MG63 (cell line): ENCODE data around the gene PRPSAP1. TPM values are rescaled to one million over a fixed set of nuclear protein-coding genes. Genes with fewer than 3 reads are reported as not detected.
A peak's percentile ranks its signal among the peaks of the same experiment; 100 is the strongest.
"Not testable (repeated sequence)": the region's sequence is repeated elsewhere in the genome, so short reads cannot be mapped to it uniquely, and the experiment has no call there.

Experiments
- DNase-seq: peaks from one replicate; pipeline ENCODE4 v3.0.0-alpha.2; 2020
- H3K27me3 ChIP-seq: fragments of 250-450 bp; sonication (Bioruptor Pico); 2 replicates; pipeline ENCODE4 v1.5.1; 2020; ENCODE audit warnings: mild to moderate bottlenecking, moderate library complexity
- H3K36me3 ChIP-seq: fragments of 250-450 bp; sonication (Bioruptor Pico); 2 replicates; pipeline ENCODE4 v1.5.1; 2020; ENCODE audit warnings: mild to moderate bottlenecking, moderate library complexity
- H3K4me3 ChIP-seq: fragments of 250-450 bp; sonication (Bioruptor Pico); 2 replicates; pipeline ENCODE4 v1.5.1; 2020; ENCODE audit warnings: mild to moderate bottlenecking, moderate library complexity
- H3K9me3 ChIP-seq: fragments of 250-450 bp; sonication (Bioruptor Pico); 2 replicates; pipeline ENCODE4 v1.5.1; 2020; ENCODE audit warnings: mild to moderate bottlenecking, moderate library complexity
- total RNA-seq: library from RNA; depleted of rRNA; stranded (reverse); fragments of >200 nt; shearing (Covaris generic); gene quantifications from 2 replicates; pipeline ENCODE4 v1.2.3, GENCODE V29; 2014; ENCODE audit warnings: low replicate concordance

PRPSAP1 gene
- total RNA-seq, 1 experiment from 2014 or later, result 64.7 TPM

DNA sequence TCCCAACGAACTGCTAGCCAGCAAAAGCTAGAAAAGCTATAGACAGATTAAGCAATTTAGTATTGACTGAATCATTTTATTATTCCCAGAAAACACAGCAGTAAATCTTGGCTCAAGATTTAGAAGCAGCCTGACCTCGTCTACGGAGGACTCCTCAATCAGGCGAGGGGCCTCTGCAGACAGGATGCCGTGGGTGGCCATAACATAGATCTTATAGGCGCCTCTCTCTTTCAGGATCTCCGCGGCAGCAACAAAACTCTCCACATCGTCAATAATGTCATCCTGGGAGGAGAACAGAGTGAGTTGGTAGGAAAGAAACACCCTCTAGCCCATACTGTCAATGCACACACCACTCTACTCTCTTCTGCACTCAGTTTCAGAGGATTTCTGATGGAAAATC, 41.0 kb downstream of the PRPSAP1 start:
- Histone ChIP-seq H3K9me3 (no peaks in the 10 kb centered on the region), H3K36me3 (peaks cover 15% of the 10 kb centered on the region), H3K4me3 (no peak overlapping the region), H3K27me3 (no peaks in the 10 kb centered on the region)
- DNase-seq, result no peak

GRCh38 chr17:76309461-76309860, 44.3 kb downstream of the PRPSAP1 start:
- no peaks in the 10 kb centered on the region for H3K9me3 ChIP-seq
- no peak overlapping the region for H3K4me3 ChIP-seq
- no peaks in the 10 kb centered on the region for H3K27me3 ChIP-seq
- no peak for DNase-seq
- peaks cover 7% of the 10 kb centered on the region for H3K36me3 ChIP-seq

DNA sequence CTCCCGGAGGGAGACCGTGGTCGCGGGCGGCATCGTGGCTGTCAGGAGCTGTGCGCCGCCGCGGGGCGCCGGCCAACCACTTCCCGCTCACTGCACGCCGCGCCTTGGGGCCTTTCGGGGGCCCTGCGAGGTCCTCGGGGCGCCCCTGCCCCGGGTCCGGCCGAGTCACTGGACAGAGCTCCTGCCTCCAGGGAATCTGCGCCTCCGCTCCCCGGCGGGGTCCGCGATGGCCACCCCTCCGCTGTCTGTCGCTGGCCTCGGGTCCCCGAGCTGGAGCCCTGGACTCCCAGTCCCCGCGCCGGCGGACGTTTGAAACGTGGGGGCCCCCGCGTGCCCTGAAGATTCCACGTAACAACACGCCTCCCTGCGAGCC, 45.8 kb downstream of the PRPSAP1 start, which contains the start of gene QRICH2:
Gene QRICH2 (minus strand): TSS at position 311 of the 373 bp plus-strand sequence. CDS start 278 bp downstream, at position 33.
- no peaks in the 10 kb centered on the region for H3K27me3 ChIP-seq
- H3K4me3 ChIP-seq, result no peak within 1 kb of the TSS
- no peak for DNase-seq
- no peaks in the 10 kb centered on the region; the same call in 1 of the 2 replicates for H3K36me3 ChIP-seq
- H3K9me3 ChIP-seq, result no peaks in the 10 kb centered on the region

- DNase-seq, result no peak
- no peak overlapping the region for H3K4me3 ChIP-seq
Measured at GRCh38 chr17:76307299-76307965, 46.3 kb downstream of the PRPSAP1 start.

GRCh38 chr17:76305135-76305454, 48.6 kb downstream of the PRPSAP1 start:
- not testable (repeated sequence) for H3K27me3 ChIP-seq, H3K9me3 ChIP-seq, H3K36me3 ChIP-seq, DNase-seq, H3K4me3 ChIP-seq

More at GRCh38 chr17:76307299-76307965, 46.3 kb downstream of the PRPSAP1 start:
- no peaks in the 10 kb centered on the region; the same call in 1 of the 2 replicates for H3K36me3 ChIP-seq
- no peaks in the 10 kb centered on the region for H3K27me3 ChIP-seq
- no peaks in the 10 kb centered on the region for H3K9me3 ChIP-seq

DNA sequence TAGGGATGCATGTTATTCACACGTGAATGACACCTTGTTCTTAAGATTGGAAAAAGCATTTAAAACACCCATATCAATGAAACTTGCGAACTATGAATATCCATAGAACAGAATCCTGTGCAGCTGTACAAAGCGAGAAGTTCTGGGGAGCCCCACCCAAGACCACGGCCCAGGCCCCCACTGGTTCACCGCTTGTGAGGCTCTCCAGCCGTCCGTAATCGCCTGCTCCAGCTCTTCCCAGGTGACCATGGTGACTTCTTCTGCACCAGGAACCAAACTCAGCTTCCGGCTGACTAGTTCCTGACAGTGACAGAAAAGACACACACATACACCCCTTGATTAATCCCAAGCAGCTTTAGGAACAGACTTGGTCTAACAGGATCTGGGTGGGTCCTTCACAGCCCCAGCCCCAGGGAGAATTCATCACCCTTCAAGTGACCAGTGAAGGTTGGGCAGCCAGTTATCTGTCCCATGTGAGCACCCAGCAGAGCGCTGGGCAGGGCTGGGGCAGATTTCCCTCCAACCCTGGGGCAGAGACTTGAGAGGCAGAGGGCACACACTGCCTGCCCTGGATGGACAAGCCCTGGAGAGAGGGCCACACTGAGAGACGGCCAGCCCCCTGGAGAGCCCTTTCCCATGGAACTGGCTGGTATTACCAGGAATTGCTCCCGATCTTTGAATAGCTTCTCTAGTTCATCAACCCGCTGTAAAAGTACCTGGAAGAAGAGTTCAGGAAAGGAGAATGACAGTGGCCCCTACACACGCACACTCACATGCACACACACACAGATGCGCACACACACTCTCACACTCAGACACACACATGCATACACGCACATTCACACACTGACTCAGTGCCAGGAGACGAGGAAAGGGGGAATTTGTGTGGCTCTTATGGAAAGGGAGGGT, 49.2 kb downstream of the PRPSAP1 start:
- Histone ChIP-seq H3K9me3 (no peaks in the 10 kb centered on the region), H3K27me3 (no peaks in the 10 kb centered on the region), H3K36me3 (no peaks in the 10 kb centered on the region), H3K4me3 (no peak overlapping the region)
- DNase-seq, result no peak

DNA sequence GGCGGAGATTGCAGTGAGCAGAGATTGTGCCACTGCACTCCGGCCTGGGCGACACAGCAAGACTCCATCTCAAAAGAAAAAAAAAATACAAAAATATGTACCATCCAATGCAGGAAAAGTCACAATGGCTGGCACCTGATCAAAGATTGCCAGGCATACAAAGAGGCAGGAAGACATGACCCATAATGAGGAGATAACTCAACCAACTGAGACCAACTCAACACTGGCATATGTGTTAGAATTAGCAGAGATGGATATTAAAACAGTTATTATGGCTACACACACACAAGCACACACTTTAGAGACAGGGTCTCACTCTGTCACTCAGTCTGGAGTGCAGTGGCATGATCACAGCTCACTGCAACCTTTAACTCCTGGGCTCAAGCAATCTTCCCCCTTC, 56.3 kb downstream of the PRPSAP1 start:
- Histone ChIP-seq H3K36me3 (peaks cover 2% of the 10 kb centered on the region; the same call in 1 of the 2 replicates), H3K4me3 (no peak overlapping the region), H3K27me3 (no peaks in the 10 kb centered on the region), H3K9me3 (no peaks in the 10 kb centered on the region)
- DNase-seq, result no peak

GRCh38 chr17:76296889-76297288, 56.8 kb downstream of the PRPSAP1 start:
- no peak for DNase-seq
- Histone ChIP-seq H3K27me3 (no peaks in the 10 kb centered on the region), H3K4me3 (no peak overlapping the region), H3K36me3 (peaks cover 2% of the 10 kb centered on the region; the same call in 1 of the 2 replicates), H3K9me3 (no peaks in the 10 kb centered on the region)

GRCh38 chr17:76296186-76296585, 57.5 kb downstream of the PRPSAP1 start:
- Histone ChIP-seq H3K36me3 (peaks cover 2% of the 10 kb centered on the region; the same call in 1 of the 2 replicates), H3K27me3 (no peaks in the 10 kb centered on the region), H3K9me3 (no peaks in the 10 kb centered on the region), H3K4me3 (no peak overlapping the region)
- no peak for DNase-seq

DNA sequence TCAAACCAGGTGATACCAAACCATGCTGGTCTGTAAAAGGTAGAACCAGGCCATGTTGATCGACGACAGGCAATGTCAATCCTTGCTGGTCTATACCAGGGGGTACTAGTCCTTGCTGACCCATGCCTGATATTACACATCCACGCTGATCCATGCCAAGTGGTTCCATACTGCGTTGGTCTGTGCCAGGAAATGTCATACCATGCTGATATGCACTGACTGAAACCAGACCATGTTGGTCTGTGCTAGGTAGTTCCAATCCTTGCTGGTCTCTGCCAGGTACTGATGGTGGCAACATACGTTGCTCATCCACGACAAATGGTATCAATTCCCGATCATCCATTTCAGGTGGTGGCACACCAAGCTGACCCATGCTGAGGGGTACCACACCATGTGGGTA, 60.6 kb downstream of the PRPSAP1 start:
- H3K9me3 ChIP-seq, result no peaks in the 10 kb centered on the region
- no peak for DNase-seq

GRCh38 chr17:76292567-76292966, 61.1 kb downstream of the PRPSAP1 start:
- Histone ChIP-seq H3K4me3 (no peak overlapping the region), H3K36me3 (peaks cover 2% of the 10 kb centered on the region; the same call in 1 of the 2 replicates), H3K27me3 (no peaks in the 10 kb centered on the region), H3K9me3 (no peaks in the 10 kb centered on the region)
- DNase-seq, result no peak

More for the DNA sequence above, 60.6 kb downstream of the PRPSAP1 start:
- Histone ChIP-seq H3K27me3 (no peaks in the 10 kb centered on the region), H3K36me3 (peaks cover 2% of the 10 kb centered on the region; the same call in 1 of the 2 replicates), H3K4me3 (no peak overlapping the region)

- Histone ChIP-seq H3K9me3 (no peaks in the 10 kb centered on the region), H3K27me3 (no peaks in the 10 kb centered on the region), H3K36me3 (no peaks in the 10 kb centered on the region), H3K4me3 (no peak overlapping the region)
- no peak for DNase-seq
Measured at GRCh38 chr17:76281573-76282371, 71.9 kb downstream of the PRPSAP1 start.

- DNase-seq, result no peak
- Histone ChIP-seq H3K9me3 (no peaks in the 10 kb centered on the region), H3K27me3 (no peaks in the 10 kb centered on the region), H3K4me3 (no peak overlapping the region), H3K36me3 (no peaks in the 10 kb centered on the region)
Measured at GRCh38 chr17:76280650-76281049, 73.1 kb downstream of the PRPSAP1 start.

DNA sequence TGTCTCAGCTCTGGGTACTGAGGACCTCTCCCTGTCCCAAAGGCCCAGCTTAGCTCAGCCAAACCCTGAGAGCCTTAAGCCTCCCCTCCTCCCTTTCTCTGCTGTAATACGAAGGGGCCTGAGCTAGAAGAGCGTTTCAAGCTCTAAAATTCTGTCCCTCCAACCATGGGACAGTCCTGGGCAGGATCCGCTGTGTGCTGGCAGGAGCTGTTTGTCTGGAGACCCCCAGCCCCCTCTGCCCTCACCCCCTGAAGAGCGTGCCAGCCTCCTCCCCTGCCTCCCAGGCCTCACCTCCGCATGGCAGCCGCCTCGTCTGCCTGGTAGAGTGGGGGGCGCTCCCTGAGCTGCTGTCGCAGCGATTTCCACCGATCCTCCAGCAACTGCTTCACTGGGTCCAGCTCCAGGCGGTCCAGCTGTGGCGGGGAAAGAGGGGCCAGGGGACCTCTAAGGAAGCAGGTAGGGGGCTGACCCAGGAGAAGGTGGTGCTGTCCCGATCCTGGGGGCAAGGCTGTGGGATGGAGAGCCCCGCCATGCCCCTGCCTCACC, 73.9 kb downstream of the PRPSAP1 start:
- H3K36me3 ChIP-seq, result no peaks in the 10 kb centered on the region
- DNase-seq, result no peak
- no peaks in the 10 kb centered on the region for H3K27me3 ChIP-seq
- H3K4me3 ChIP-seq, result no peak overlapping the region
- no peaks in the 10 kb centered on the region for H3K9me3 ChIP-seq

- Histone ChIP-seq H3K4me3 (no peak overlapping the region), H3K9me3 (no peaks in the 10 kb centered on the region), H3K36me3 (no peaks in the 10 kb centered on the region), H3K27me3 (no peaks in the 10 kb centered on the region)
- peak; percentile 72 for DNase-seq
Measured at GRCh38 chr17:76278952-76279741, 74.6 kb downstream of the PRPSAP1 start.
